Trophoblast cell (in vitro differentiated cells and primary cell): ENCODE data around the gene SCLY.
A peak's percentile ranks its signal among the peaks of the same experiment; 100 is the strongest.

ENCODE experiments used
- DNase-seq, 2 donors: peaks; one replicate each; pipeline ENCODE4 v3.0.0-alpha.2; 2016
- H2AFZ ChIP-seq: 2 replicates; pipeline ENCODE4 v1.6.1; 2013; ENCODE audit warnings: low read length, moderate library complexity, mild to moderate bottlenecking; ENCODE audit not compliant: insufficient read depth, poor library complexity
- H2AK5ac ChIP-seq: 2 replicates; pipeline ENCODE4 v1.6.1; 2013; ENCODE audit warnings: mild to moderate bottlenecking, low read length
- H2BK120ac ChIP-seq: 2 replicates; pipeline ENCODE4 v1.6.1; 2013; ENCODE audit warnings: low read length, mild to moderate bottlenecking, moderate library complexity; ENCODE audit not compliant: insufficient read depth, poor library complexity
- H2BK12ac ChIP-seq: 2 replicates; pipeline ENCODE4 v1.6.1; 2013; ENCODE audit warnings: mild to moderate bottlenecking, low read length, moderate library complexity
- H2BK5ac ChIP-seq: 2 replicates; pipeline ENCODE4 v1.6.1; 2013; ENCODE audit warnings: low read length, low read depth, moderate library complexity, mild to moderate bottlenecking; ENCODE audit not compliant: poor library complexity
- H3K14ac ChIP-seq: 2 replicates; pipeline ENCODE4 v1.6.1; 2013; ENCODE audit warnings: mild to moderate bottlenecking, low read length
- H3K18ac ChIP-seq: 2 replicates; pipeline ENCODE4 v1.6.1; 2013; ENCODE audit warnings: mild to moderate bottlenecking, low read length
- H3K23ac ChIP-seq: 2 replicates; pipeline ENCODE4 v1.6.1; 2013; ENCODE audit warnings: low read length
- H3K27ac ChIP-seq: 2 replicates; pipeline ENCODE4 v1.5.1; 2013; ENCODE audit warnings: low read depth, mild to moderate bottlenecking, inconsistent platforms, low read length, moderate library complexity
- H3K27me3 ChIP-seq: 2 replicates; pipeline ENCODE4 v1.6.1; 2013; ENCODE audit warnings: inconsistent platforms, mild to moderate bottlenecking, low read length, moderate library complexity; ENCODE audit not compliant: insufficient read depth
- H3K36me3 ChIP-seq, 2 experiments: 1 replicate in 1 of 2; 2 replicates in 1 of 2; pipeline ENCODE4 v1.6.1; 2013; ENCODE audit warnings: low read length in 2 of 2, mild to moderate bottlenecking in 2 of 2, moderate library complexity in 1 of 2; ENCODE audit not compliant: insufficient read depth in 2 of 2, control insufficient read depth in 1 of 2
- H3K4ac ChIP-seq: 2 replicates; pipeline ENCODE4 v1.6.1; 2013; ENCODE audit warnings: low read depth, mild to moderate bottlenecking, low read length, moderate library complexity
- H3K4me1 ChIP-seq, 2 experiments: 1 replicate in 1 of 2; 2 replicates in 1 of 2; pipeline ENCODE4 v1.6.1; 2013; ENCODE audit warnings: low read length in 2 of 2, mild to moderate bottlenecking in 2 of 2, moderate library complexity in 1 of 2; ENCODE audit not compliant: insufficient read depth in 2 of 2, control insufficient read depth in 1 of 2
- H3K4me2 ChIP-seq: 2 replicates; pipeline ENCODE4 v1.6.1; 2013; ENCODE audit warnings: inconsistent platforms, mild to moderate bottlenecking, low read length, moderate library complexity
- H3K4me3 ChIP-seq: 2 replicates; pipeline ENCODE4 v1.5.1; 2013; ENCODE audit warnings: mild to moderate bottlenecking, low read depth, low read length, inconsistent platforms
- H3K79me1 ChIP-seq: one replicate; pipeline ENCODE4 v1.6.1; 2013; ENCODE audit warnings: low read length
- H3K79me2 ChIP-seq: 2 replicates; pipeline ENCODE4 v1.6.1; 2013; ENCODE audit warnings: low read length, mild to moderate bottlenecking; ENCODE audit not compliant: control insufficient read depth, insufficient read depth, poor library complexity
- H3K9ac ChIP-seq: 2 replicates; pipeline ENCODE4 v1.6.1; 2013; ENCODE audit warnings: mild to moderate bottlenecking, low read length
- H3K9me3 ChIP-seq: 2 replicates; pipeline ENCODE4 v1.6.1; 2013; ENCODE audit warnings: low read depth, mild to moderate bottlenecking, control low read depth, inconsistent platforms, low read length; ENCODE audit not compliant: insufficient read depth
- H4K12ac ChIP-seq: 2 replicates; pipeline ENCODE4 v1.6.1; 2013; ENCODE audit warnings: low read depth, mild to moderate bottlenecking, low read length, moderate library complexity
- H4K8ac ChIP-seq: 2 replicates; pipeline ENCODE4 v1.6.1; 2013; ENCODE audit warnings: low read depth, mild to moderate bottlenecking, low read length, moderate library complexity
- H4K91ac ChIP-seq: one replicate; pipeline ENCODE4 v1.6.1; 2013; ENCODE audit warnings: low read depth, mild to moderate bottlenecking, low read length, moderate library complexity
- WGBS: extraction: QIAGEN DNeasy Blood & Tissue Kit; methylation state at CpG from one replicate; pipeline ENCODE4 v1.1.7; 2013; ENCODE audit warnings: missing lambda C conversion rate; ENCODE audit not compliant: insufficient read length, insufficient coverage; ENCODE audit errors: extremely low coverage; 5-methylcytosine and 5-hydroxymethylcytosine counted together

The SCLY gene

DNA sequence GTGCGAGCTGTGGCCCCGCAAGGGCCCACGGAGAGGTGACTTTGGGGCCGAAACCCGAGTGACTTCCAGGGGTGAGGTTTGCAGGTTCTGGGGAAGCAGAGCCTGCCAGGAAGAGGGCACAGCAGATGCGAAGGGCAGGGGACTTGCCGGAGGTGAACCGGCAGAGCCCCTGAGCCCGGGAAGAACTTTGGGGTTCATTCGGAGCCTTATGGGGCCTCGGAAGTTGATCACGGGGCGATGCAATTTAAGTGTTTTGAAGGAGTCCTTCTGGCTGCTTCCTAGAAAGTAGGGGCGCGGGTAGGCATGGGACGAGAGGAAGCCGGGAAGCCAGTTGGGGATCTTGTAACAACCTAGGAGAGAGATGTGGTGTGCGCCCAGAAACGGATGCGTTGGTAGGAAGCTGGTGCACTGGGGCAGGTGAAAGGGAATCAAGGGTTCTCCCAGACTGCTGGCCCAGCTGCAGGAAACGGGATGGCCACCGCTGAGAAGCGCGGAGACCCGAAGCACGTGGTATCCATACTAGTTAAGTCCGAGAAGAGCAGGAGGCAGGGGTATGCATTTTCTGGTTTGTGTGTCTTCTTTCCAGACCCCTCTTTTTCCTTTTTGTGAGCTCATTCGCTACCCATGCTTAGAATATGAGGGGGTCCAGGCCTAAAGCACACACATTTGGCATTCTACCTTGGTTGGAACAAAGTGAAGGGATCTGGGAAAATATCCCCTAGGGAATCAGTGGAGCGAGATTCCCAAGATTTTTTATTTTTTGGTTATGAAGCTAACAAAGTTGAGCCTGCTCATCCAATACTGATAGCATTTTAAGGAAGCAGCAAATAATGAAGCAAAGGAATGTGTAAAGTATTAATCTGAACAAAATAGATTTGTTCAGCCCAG lies 758 bp downstream of the SCLY start:
- Histone ChIP-seq H3K14ac (peak overlapping the region; percentile 66), H2AK5ac (peak overlapping the region; percentile 24), H3K36me3 (peaks cover 3 to 6% of the 10 kb centered on the region in 2 experiments), H4K8ac (peak overlapping the region; percentile 83), H3K4me1 (peaks cover 0 to 8% of the 10 kb centered on the region in 2 experiments), H4K12ac (no peak overlapping the region), H3K23ac (no peak overlapping the region), H4K91ac (peak overlapping the region; percentile 25), H2BK120ac (peak overlapping the region; percentile 54), H2BK12ac (no peak overlapping the region), H3K18ac (peak overlapping the region; percentile 84), H2AFZ (peak overlapping the region; percentile 89), H3K4ac (peak overlapping the region; percentile 65), H3K9ac (peak overlapping the region; percentile 34), H3K79me2 (peaks cover 6% of the 10 kb centered on the region), H3K79me1 (peaks cover 9% of the 10 kb centered on the region), H3K27ac (no peak overlapping the region), H3K9me3 (peaks cover 3% of the 10 kb centered on the region), H3K27me3 (no peaks in the 10 kb centered on the region), H3K4me3 (peak overlapping the region; percentile 79), H3K4me2 (peak overlapping the region; percentile 76), H2BK5ac (peak overlapping the region; percentile 47)
- WGBS: no CpG with 5 or more reads among the region's 29 CpGs
- peak in 1 of 2 donors; percentile 8 for DNase-seq

- no CpG with 5 or more reads among the region's 8 CpGs for WGBS
- H2AK5ac ChIP-seq: no peak overlapping the region
- no peak overlapping the region for H3K18ac ChIP-seq
These were observed 2.8 kb downstream of the SCLY start for GRCh38 chr2:238063414-238064189.

GRCh38 chr2:238064376-238064775 lies 3.6 kb downstream of the SCLY start:
- WGBS: no CpG with 5 or more reads among the region's 7 CpGs
- Histone ChIP-seq H4K91ac (no peak overlapping the region), H3K36me3 (peaks cover 9 to 17% of the 10 kb centered on the region in 2 experiments), H3K27ac (no peak overlapping the region), H2AK5ac (no peak overlapping the region), H3K18ac (no peak overlapping the region), H3K27me3 (no peaks in the 10 kb centered on the region), H4K12ac (no peak overlapping the region), H3K9me3 (peaks cover 3% of the 10 kb centered on the region), H2AFZ (no peak overlapping the region), H3K4ac (no peak overlapping the region), H3K23ac (no peak overlapping the region), H2BK120ac (no peak overlapping the region), H3K4me3 (no peak overlapping the region), H2BK5ac (no peak overlapping the region), H3K4me2 (no peak overlapping the region), H4K8ac (no peak overlapping the region), H3K14ac (no peak overlapping the region), H3K79me1 (peaks cover 9% of the 10 kb centered on the region), H2BK12ac (no peak overlapping the region), H3K79me2 (peaks cover 6% of the 10 kb centered on the region), H3K4me1 (peaks cover 0 to 8% of the 10 kb centered on the region in 2 experiments), H3K9ac (no peak overlapping the region)
- DNase-seq: no peak

More at GRCh38 chr2:238063414-238064189, 2.8 kb downstream of the SCLY start:
- H3K23ac ChIP-seq: no peak overlapping the region
- peaks cover 6% of the 10 kb centered on the region for H3K79me2 ChIP-seq
- H3K4me1 ChIP-seq: peaks cover 0 to 8% of the 10 kb centered on the region in 2 experiments
- no peak overlapping the region for H3K4me3 ChIP-seq
- H3K9me3 ChIP-seq: peaks cover 3% of the 10 kb centered on the region
- no peak overlapping the region for H2AFZ ChIP-seq
- H2BK120ac ChIP-seq: no peak overlapping the region
- no peak for DNase-seq
- H3K27ac ChIP-seq: no peak overlapping the region
- H2BK12ac ChIP-seq: no peak overlapping the region
- no peak overlapping the region for H3K4ac ChIP-seq
- H3K14ac ChIP-seq: no peak overlapping the region
- H4K91ac ChIP-seq: no peak overlapping the region
- no peak overlapping the region for H2BK5ac ChIP-seq
- no peak overlapping the region for H4K8ac ChIP-seq
- H3K9ac ChIP-seq: no peak overlapping the region
- no peak overlapping the region for H3K4me2 ChIP-seq
- no peak overlapping the region for H4K12ac ChIP-seq
- H3K27me3 ChIP-seq: no peaks in the 10 kb centered on the region
- peaks cover 6 to 14% of the 10 kb centered on the region in 2 experiments for H3K36me3 ChIP-seq
- peaks cover 9% of the 10 kb centered on the region for H3K79me1 ChIP-seq

- H3K4me3 ChIP-seq: no peak overlapping the region
- peaks cover 7% of the 10 kb centered on the region for H3K79me1 ChIP-seq
- no peak overlapping the region for H3K23ac ChIP-seq
- H2BK5ac ChIP-seq: no peak overlapping the region
- H4K91ac ChIP-seq: no peak overlapping the region
- H4K12ac ChIP-seq: no peak overlapping the region
- no peak overlapping the region for H3K9ac ChIP-seq
- no peak overlapping the region for H3K14ac ChIP-seq
- peaks cover 0 to 4% of the 10 kb centered on the region in 2 experiments for H3K4me1 ChIP-seq
- no peak overlapping the region for H3K4me2 ChIP-seq
- no peak overlapping the region for H3K27ac ChIP-seq
- DNase-seq: no peak
- no peaks in the 10 kb centered on the region for H3K27me3 ChIP-seq
- peaks cover 3% of the 10 kb centered on the region for H3K9me3 ChIP-seq
- H2BK120ac ChIP-seq: no peak overlapping the region
- no peak overlapping the region for H4K8ac ChIP-seq
- H2AFZ ChIP-seq: no peak overlapping the region
- peaks cover 11 to 22% of the 10 kb centered on the region in 2 experiments for H3K36me3 ChIP-seq
- H3K4ac ChIP-seq: no peak overlapping the region
- H3K18ac ChIP-seq: no peak overlapping the region
- no peak overlapping the region for H2AK5ac ChIP-seq
- H3K79me2 ChIP-seq: peaks cover 6% of the 10 kb centered on the region
- no peak overlapping the region for H2BK12ac ChIP-seq
- WGBS: no CpG with 5 or more reads among the region's 18 CpGs
These were observed 4.5 kb downstream of the SCLY start for GRCh38 chr2:238065071-238065846.
